ENCODE data around the gene TP53TG5.
"Not testable (repeated sequence)": the region's sequence is repeated elsewhere in the genome, so short reads cannot be mapped to it uniquely, and the experiment has no call there.

TP53TG5 gene

GRCh38 chr20:45354423-45355208 is 23.5 kb downstream of the TP53TG5 start:
- DNase-seq (ENCODE audit: insufficient read length, low spot score), result no peak
- TF ChIP-seq POLR2A (IDR thresholded peaks at IDR 0.05; ENCODE audit: low read depth, low read length), result no peak
- no peak for FAIRE-seq

DNA sequence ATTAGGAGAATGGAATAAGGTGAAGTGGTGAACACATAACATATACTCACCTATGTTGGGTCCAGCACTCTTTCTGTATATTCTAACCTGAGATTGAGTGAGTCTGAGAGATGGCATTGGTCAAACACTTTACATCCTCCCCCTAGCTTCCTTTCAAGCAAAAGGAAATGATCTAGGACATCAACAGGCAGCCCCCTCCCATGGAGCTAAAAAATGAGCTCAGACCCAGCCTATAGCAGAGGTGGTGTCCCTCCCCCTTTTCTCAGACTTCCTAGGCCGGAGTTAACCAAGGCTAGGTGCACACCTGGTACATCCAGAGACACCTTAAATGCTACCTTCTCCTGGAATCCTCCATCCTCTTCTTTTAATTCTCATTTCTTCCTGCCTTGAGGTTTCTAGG is 24.4 kb downstream of the TP53TG5 start:
- DNase-seq (ENCODE audit: insufficient read length, low spot score) (no peak), FAIRE-seq (no peak)
- TF ChIP-seq POLR2A (IDR thresholded peaks at IDR 0.05; ENCODE audit: low read depth, low read length), result no peak

- FAIRE-seq (no peak), DNase-seq (ENCODE audit: insufficient read length, low spot score) (no peak)
- TF ChIP-seq POLR2A (IDR thresholded peaks at IDR 0.05; ENCODE audit: low read depth, low read length), result no peak
Observed at GRCh38 chr20:45352729-45353128, 25.4 kb downstream of the TP53TG5 start.

- DNase-seq (ENCODE audit: insufficient read length, low spot score); FAIRE-seq: not testable (repeated sequence)
Observed at GRCh38 chr20:45350795-45351194, 27.3 kb downstream of the TP53TG5 start.

- TF ChIP-seq POLR2A (IDR thresholded peaks at IDR 0.05; ENCODE audit: low read depth, low read length), result no peak
- FAIRE-seq, result no peak
- no peak for DNase-seq (ENCODE audit: insufficient read length, low spot score)
Observed at GRCh38 chr20:45350217-45350616, 27.9 kb downstream of the TP53TG5 start.

GRCh38 chr20:45347936-45348778 is 30.0 kb downstream of the TP53TG5 start, which contains the start of gene SDC4:
Gene SDC4, minus strand, starts transcription at chr20:45348424. Its CDS starts 40 bp downstream, at chr20:45348384.
- peak; percentile 100 for TF ChIP-seq POLR2A (IDR thresholded peaks at IDR 0.05; ENCODE audit: low read depth, low read length)
- DNase-seq (ENCODE audit: insufficient read length, low spot score) (peak; percentile 61), FAIRE-seq (no peak)

GRCh38 chr20:45347297-45347935 is 30.7 kb downstream of the TP53TG5 start:
- no peak for DNase-seq (ENCODE audit: insufficient read length, low spot score)
- FAIRE-seq, result no peak
- no peak for TF ChIP-seq POLR2A (IDR thresholded peaks at IDR 0.05; ENCODE audit: low read depth, low read length)

- no peak for TF ChIP-seq POLR2A (IDR thresholded peaks at IDR 0.05; ENCODE audit: low read depth, low read length)
- DNase-seq (ENCODE audit: insufficient read length, low spot score) (no peak), FAIRE-seq (no peak)
Observed at GRCh38 chr20:45346851-45347250, 31.3 kb downstream of the TP53TG5 start.

DNA sequence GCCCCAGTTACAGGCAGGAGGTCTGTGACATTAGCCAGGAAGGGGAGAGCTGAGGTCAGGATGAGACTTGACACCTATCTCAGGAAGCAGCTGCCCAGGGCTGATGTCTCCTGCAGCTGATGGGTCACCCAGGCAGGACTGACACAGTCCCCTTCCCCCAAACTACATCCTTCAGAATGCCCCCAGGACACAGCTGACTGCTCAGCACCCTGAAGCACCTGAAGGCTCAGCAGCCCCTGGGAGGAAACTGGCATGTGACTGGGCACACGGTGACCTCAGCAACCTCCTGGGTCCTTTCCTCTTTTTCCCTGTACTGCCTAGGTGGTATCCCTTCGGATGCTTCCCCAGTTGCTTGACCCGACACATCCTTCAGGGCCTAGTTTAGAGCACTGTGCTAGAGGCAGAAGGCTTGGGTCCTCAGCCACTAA is 31.8 kb downstream of the TP53TG5 start:
- TF ChIP-seq POLR2A (IDR thresholded peaks at IDR 0.05; ENCODE audit: low read depth, low read length), result no peak
- no peak for DNase-seq (ENCODE audit: insufficient read length, low spot score)
- no peak for FAIRE-seq

DNA sequence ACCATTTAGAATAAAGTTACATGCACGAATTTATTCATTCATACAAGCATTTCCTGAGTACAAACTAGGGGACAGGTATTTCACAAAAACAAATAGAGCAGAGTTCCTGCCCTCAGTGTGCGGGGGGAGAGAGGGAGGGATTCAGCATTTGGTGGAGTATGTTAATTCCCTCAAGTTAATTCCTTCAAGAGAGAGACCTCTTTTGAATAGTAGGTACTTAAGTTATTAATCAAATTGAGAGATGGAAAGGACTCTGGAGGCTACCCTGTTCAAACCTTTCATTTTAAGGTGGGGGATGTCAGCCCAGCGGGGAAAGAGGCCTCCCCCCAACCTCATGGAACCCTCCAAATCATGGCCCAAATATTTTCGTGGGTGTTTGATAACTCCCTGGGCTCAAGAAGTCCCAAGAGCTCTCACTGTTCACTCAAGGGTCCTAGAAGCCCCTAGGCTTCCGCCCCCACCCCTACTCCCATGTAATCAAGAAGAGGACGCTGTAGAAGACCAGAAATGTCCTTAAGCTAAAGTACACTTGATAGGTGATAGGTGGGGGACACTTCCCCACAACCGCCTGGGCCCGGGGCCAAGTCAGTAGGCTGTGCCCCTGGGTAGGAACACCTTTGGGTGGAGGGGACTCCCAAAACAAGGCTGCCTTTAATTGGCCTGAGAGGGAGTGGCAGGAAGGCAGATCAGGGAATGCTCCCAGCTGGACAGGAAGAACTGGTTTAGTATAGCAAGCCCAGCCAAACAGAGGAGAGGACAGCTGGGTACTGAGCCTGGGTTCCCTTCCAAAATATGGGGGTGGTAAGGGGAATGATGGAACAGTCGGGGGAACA is 32.8 kb downstream of the TP53TG5 start:
- DNase-seq (ENCODE audit: insufficient read length, low spot score), result no peak
- no peak for TF ChIP-seq POLR2A (IDR thresholded peaks at IDR 0.05; ENCODE audit: low read depth, low read length)
- no peak for FAIRE-seq

- DNase-seq (ENCODE audit: insufficient read length, low spot score) (peak; percentile 73), FAIRE-seq (peak; percentile 67)
- TF ChIP-seq POLR2A (IDR thresholded peaks at IDR 0.05; ENCODE audit: low read depth, low read length), result no peak
Observed at GRCh38 chr20:45344168-45344860, 33.8 kb downstream of the TP53TG5 start.

- DNase-seq (ENCODE audit: insufficient read length, low spot score) (no peak), FAIRE-seq (no peak)
Observed at GRCh38 chr20:45343532-45344167, 34.5 kb downstream of the TP53TG5 start.

More at GRCh38 chr20:45343532-45344167, 34.5 kb downstream of the TP53TG5 start:
- TF ChIP-seq POLR2A (IDR thresholded peaks at IDR 0.05; ENCODE audit: low read depth, low read length), result no peak

All from H54 (cell line).